Skeletal muscle cell (primary cell): ENCODE data around the gene SYNJ2.

Experiments
- DNase-seq: peaks from one replicate; pipeline ENCODE4 v3.0.0-alpha.2; 2010; ENCODE audit warnings: low read depth
- H3K4me3 ChIP-seq: 2 replicates; pipeline ENCODE4 v1.5.1; 2011; ENCODE audit warnings: low read depth, mild to moderate bottlenecking, control low read depth, low read length, moderate library complexity

The SYNJ2 gene

GRCh38 chr6:158006821-158007570 lies 25.3 kb downstream of the SYNJ2 start:
- no peak for DNase-seq
- no peak overlapping the region for H3K4me3 ChIP-seq

GRCh38 chr6:158008864-158009113 lies 27.1 kb downstream of the SYNJ2 start:
- H3K4me3 ChIP-seq = no peak overlapping the region
- DNase-seq = no peak

- no peak for DNase-seq
- H3K4me3 ChIP-seq = no peak overlapping the region
Observed at GRCh38 chr6:158009114-158009891, 27.6 kb downstream of the SYNJ2 start.

- no peak for DNase-seq
- no peak overlapping the region for H3K4me3 ChIP-seq
Observed at GRCh38 chr6:158009935-158010585, 28.4 kb downstream of the SYNJ2 start.

- no peak for DNase-seq
- H3K4me3 ChIP-seq = no peak overlapping the region
Observed at GRCh38 chr6:158010591-158011477, 29.2 kb downstream of the SYNJ2 start.

- H3K4me3 ChIP-seq = no peak overlapping the region
- DNase-seq = no peak
Observed at GRCh38 chr6:158011478-158011920, 29.8 kb downstream of the SYNJ2 start.

GRCh38 chr6:158011980-158012566 lies 30.4 kb downstream of the SYNJ2 start:
- DNase-seq = no peak
- no peak overlapping the region for H3K4me3 ChIP-seq

- no peak for DNase-seq
- H3K4me3 ChIP-seq = no peak overlapping the region
Observed at GRCh38 chr6:158013904-158014504, 32.3 kb downstream of the SYNJ2 start.

- no peak overlapping the region for H3K4me3 ChIP-seq
- DNase-seq = no peak
Observed at GRCh38 chr6:158014505-158015187, 33.0 kb downstream of the SYNJ2 start.

- DNase-seq = no peak
Observed at GRCh38 chr6:158015188-158015506, 33.5 kb downstream of the SYNJ2 start.

GRCh38 chr6:158016571-158017383 lies 35.1 kb downstream of the SYNJ2 start:
- no peak overlapping the region for H3K4me3 ChIP-seq
- DNase-seq = no peak

More at GRCh38 chr6:158015188-158015506, 33.5 kb downstream of the SYNJ2 start:
- no peak overlapping the region for H3K4me3 ChIP-seq

- DNase-seq = no peak
- no peak overlapping the region for H3K4me3 ChIP-seq
Observed at GRCh38 chr6:158017621-158018040, 36.0 kb downstream of the SYNJ2 start.

GRCh38 chr6:158018041-158018771 lies 36.5 kb downstream of the SYNJ2 start:
- H3K4me3 ChIP-seq = no peak overlapping the region
- DNase-seq = no peak

- DNase-seq = no peak
- H3K4me3 ChIP-seq = no peak overlapping the region
Observed at GRCh38 chr6:158018851-158019361, 37.2 kb downstream of the SYNJ2 start.

- H3K4me3 ChIP-seq = no peak overlapping the region
- DNase-seq = no peak
Observed at GRCh38 chr6:158019416-158019815, 37.8 kb downstream of the SYNJ2 start.

GRCh38 chr6:158020272-158020711 lies 38.6 kb downstream of the SYNJ2 start:
- no peak overlapping the region for H3K4me3 ChIP-seq
- no peak for DNase-seq

- no peak for DNase-seq
Observed at GRCh38 chr6:158020811-158021210, 39.1 kb downstream of the SYNJ2 start.

More at GRCh38 chr6:158020811-158021210, 39.1 kb downstream of the SYNJ2 start:
- H3K4me3 ChIP-seq = no peak overlapping the region
